ENCODE results near the gene EXD3. TPM values are rescaled to one million over a fixed set of nuclear protein-coding genes. Genes with fewer than 3 reads are reported as not detected.

Gene EXD3
- total and polyA plus RNA-seq, 5 donors from 2014 or later = 4.7 to 27.3 (median 5.8) TPM

DNA sequence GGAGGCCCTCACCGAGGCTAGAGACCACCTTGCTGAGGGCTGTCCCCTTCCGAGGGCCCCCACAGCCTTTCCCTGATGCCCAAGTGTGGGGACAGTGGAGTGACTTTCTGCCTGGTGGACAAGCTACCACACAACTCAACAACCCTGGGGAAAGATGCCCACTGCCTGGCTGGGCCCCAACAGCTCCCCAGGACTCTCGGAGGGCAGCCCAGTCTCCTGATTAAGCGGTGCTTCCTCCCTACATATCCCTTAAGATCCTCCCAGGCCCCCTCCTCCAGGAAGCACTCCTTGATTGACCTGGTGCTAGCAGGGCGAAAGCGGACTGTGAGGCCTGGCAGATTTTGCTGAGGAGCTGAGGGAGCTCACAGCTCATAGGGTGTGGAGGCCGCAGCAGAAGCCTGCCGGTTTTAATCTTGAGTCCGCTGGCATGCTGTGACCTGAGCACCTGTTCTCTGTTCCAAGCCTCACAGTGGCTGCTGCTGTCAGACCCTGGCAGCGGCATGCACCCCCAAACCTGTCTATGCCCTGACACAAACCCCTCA is 34.0 kb upstream of the EXD3 start:
- H3K4me3 Mint-ChIP-seq = peak overlapping the region; percentile 48 to 84 (median 67)
- Histone ChIP-seq H3K4me1 (ENCODE audit: control insufficient read depth, insufficient read depth, low read length, poor library complexity, severe bottlenecking) (peaks cover 87% of the 10 kb centered on the region), H3K36me3 (ENCODE audit: control insufficient read depth, insufficient read depth, low read length) (no peaks in the 10 kb centered on the region), H3K9me3 (ENCODE audit: control insufficient read depth in 2 of 2, low read length in 2 of 2) (no peaks in the 10 kb centered on the region), H3K4me3 (ENCODE audit: low read depth, low read length) (no peak overlapping the region), H3K27me3 (ENCODE audit: control insufficient read depth, insufficient read depth, low read length) (no peaks in the 10 kb centered on the region), H3K27ac (ENCODE audit: insufficient read depth, low read length, poor library complexity, severe bottlenecking) (no peak overlapping the region)
- H3K4me1 Mint-ChIP-seq = peaks cover 0 to 58% (median 3%) of the 10 kb centered on the region in 4 donors
- H3K9me3 Mint-ChIP-seq = peaks cover 0 to 1% (median 0%) of the 10 kb centered on the region in 7 donors
- peak overlapping the region in 2 of 3 donors; percentile 20 to 59 for H3K27ac Mint-ChIP-seq
- H3K36me3 Mint-ChIP-seq = no peaks in the 10 kb centered on the region
- DNase-seq = no peak
- no peaks in the 10 kb centered on the region for H3K27me3 Mint-ChIP-seq
- ATAC-seq (ENCODE audit: low read depth in 2 of 2) = no peak

DNA sequence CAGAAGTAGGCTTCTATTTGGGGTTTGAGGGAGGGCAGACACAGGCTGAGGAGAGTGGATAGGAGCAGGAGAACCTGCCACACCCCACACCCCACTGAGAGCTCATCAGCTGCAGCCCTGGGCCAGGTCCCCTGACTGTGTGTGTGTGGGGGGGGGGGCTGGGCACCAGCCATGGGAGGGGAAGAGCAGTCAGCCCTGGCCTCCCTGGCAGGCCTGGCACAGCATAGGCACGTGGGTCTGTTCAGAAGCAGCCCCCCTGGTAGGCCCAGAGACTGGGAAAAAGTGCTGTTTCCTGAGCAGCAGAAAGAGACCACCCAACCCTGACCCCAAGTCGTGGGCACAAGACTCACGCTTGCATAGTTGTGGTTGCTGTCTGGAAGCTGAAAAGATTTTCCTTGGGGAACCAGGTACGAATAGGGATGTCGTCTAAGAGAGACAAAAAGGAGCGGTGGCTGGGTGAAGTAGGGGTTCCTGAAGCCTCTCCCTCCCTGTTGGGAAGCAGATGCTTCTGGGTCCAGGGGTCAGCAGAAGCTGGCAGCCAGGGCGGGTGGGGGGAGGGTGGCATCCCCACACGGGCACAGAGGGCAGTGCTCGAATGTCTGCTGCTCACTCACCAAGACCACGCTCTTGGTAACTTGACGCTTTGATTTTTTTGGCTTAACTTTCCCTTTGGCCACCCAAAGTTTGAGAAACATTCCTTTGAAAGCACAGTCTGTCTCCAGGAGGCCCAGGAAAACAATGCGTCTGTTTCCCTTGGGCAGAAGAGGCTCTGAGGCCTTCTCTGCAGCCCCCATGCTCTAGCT is 33.3 kb upstream of the EXD3 start:
- ATAC-seq (ENCODE audit: low read depth in 2 of 2) (no peak), DNase-seq (no peak)
- Mint-ChIP-seq H3K27ac (peak overlapping the region in 1 of 3 donors; percentile 69), H3K4me3 (peak overlapping the region; percentile 48 to 84 (median 74)), H3K27me3 (no peaks in the 10 kb centered on the region), H3K9me3 (no peaks in the 10 kb centered on the region), H3K4me1 (peaks cover 0 to 59% (median 2%) of the 10 kb centered on the region in 4 donors), H3K36me3 (no peaks in the 10 kb centered on the region)
- Histone ChIP-seq H3K27ac (ENCODE audit: insufficient read depth, low read length, poor library complexity, severe bottlenecking) (no peak overlapping the region), H3K27me3 (ENCODE audit: control insufficient read depth, insufficient read depth, low read length) (no peaks in the 10 kb centered on the region), H3K9me3 (ENCODE audit: control insufficient read depth in 2 of 2, low read length in 2 of 2) (no peaks in the 10 kb centered on the region), H3K4me1 (ENCODE audit: control insufficient read depth, insufficient read depth, low read length, poor library complexity, severe bottlenecking) (peaks cover 86% of the 10 kb centered on the region), H3K4me3 (ENCODE audit: low read depth, low read length) (no peak overlapping the region), H3K36me3 (ENCODE audit: control insufficient read depth, insufficient read depth, low read length) (no peaks in the 10 kb centered on the region)

DNA sequence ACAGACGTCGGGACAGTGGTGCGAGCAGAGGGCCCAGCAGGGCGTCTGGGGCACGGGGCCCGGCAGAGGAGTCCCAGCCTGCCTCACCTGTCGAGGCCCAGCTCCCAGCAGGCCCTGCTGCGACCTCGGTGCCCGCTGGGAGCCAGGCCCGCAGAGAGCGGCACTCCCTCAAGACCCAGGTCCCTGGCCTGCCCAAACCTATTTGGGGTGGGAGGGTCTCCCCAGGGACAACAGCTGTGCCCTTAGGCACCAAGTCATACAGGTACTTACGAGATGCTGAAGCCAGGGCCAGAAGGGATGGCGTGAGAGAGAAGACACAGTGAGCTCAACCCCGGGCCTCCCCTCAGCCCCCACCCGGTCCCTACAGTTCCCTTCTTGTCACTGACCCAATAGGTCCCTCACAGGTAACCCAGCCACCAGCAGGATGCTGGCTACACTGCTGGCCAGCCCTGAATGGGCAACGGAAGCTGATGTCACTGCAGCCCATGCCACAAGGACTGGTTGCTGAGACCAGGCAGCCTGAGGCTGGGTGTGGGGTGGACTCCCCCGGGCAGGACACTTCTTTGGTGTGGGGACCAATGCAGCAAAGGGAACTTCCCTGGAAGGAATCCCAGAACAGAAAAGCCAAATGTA is 32.5 kb upstream of the EXD3 start:
- H3K4me3 Mint-ChIP-seq = peak overlapping the region; percentile 21 to 84 (median 46)
- H3K9me3 Mint-ChIP-seq = no peaks in the 10 kb centered on the region
- Histone ChIP-seq H3K4me3 (ENCODE audit: low read depth, low read length) (no peak overlapping the region), H3K36me3 (ENCODE audit: control insufficient read depth, insufficient read depth, low read length) (no peaks in the 10 kb centered on the region), H3K27ac (ENCODE audit: insufficient read depth, low read length, poor library complexity, severe bottlenecking) (no peak overlapping the region), H3K4me1 (ENCODE audit: control insufficient read depth, insufficient read depth, low read length, poor library complexity, severe bottlenecking) (peaks cover 84% of the 10 kb centered on the region), H3K9me3 (ENCODE audit: control insufficient read depth in 2 of 2, low read length in 2 of 2) (no peaks in the 10 kb centered on the region), H3K27me3 (ENCODE audit: control insufficient read depth, insufficient read depth, low read length) (no peaks in the 10 kb centered on the region)
- no peaks in the 10 kb centered on the region for H3K27me3 Mint-ChIP-seq
- peaks cover 0 to 54% (median 2%) of the 10 kb centered on the region in 4 donors for H3K4me1 Mint-ChIP-seq
- no peaks in the 10 kb centered on the region for H3K36me3 Mint-ChIP-seq
- DNase-seq = no peak
- H3K27ac Mint-ChIP-seq = peak overlapping the region in 1 of 3 donors; percentile 69
- no peak for ATAC-seq (ENCODE audit: low read depth in 2 of 2)

DNA sequence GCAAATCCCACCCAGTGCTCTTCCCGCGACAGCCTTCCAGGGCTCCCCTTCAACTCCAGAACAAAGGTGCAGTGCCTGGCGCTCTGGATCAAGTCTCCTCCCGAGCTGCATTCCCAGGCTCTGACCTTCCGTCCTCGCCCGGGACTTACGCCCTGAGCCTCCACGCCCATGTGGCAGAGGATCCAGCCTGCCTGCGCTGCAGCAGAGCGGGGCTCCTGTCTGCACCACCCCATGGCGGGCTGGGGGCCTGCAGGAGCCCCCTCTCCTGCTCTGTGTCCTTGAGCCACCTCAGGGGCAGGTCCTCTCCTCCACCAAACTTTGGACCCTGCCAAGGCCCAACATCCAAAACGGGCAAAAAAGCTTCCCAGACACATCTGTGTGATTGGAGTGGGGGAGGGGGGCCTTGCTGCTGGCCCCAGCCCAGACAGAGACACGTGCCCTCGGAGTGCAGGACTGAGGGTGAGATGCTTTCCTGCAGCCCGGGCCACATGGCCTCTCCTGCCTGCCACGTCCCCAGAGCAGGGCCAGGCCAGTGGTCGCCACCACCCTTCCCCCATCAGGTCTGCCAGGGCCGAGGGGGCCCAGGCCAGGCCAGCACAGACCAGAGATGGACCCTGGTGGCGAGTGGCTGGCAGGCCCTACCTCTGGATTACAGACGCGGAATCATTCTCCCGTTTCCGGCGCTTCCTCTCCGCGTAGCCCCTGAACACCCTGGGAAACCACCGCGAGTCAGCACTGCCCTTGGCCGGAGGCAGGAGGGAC is 31.8 kb upstream of the EXD3 start:
- Histone ChIP-seq H3K4me3 (ENCODE audit: low read depth, low read length) (no peak overlapping the region), H3K4me1 (ENCODE audit: control insufficient read depth, insufficient read depth, low read length, poor library complexity, severe bottlenecking) (peaks cover 80% of the 10 kb centered on the region), H3K36me3 (ENCODE audit: control insufficient read depth, insufficient read depth, low read length) (no peaks in the 10 kb centered on the region), H3K27ac (ENCODE audit: insufficient read depth, low read length, poor library complexity, severe bottlenecking) (peak overlapping the region; percentile 55), H3K9me3 (ENCODE audit: control insufficient read depth in 2 of 2, low read length in 2 of 2) (no peaks in the 10 kb centered on the region), H3K27me3 (ENCODE audit: control insufficient read depth, insufficient read depth, low read length) (no peaks in the 10 kb centered on the region)
- ATAC-seq (ENCODE audit: low read depth in 2 of 2) (no peak), DNase-seq (no peak)
- Mint-ChIP-seq H3K27ac (no peak overlapping the region), H3K4me3 (peak overlapping the region; percentile 32 to 84 (median 48)), H3K27me3 (no peaks in the 10 kb centered on the region), H3K4me1 (peaks cover 0 to 51% (median 1%) of the 10 kb centered on the region in 4 donors), H3K9me3 (no peaks in the 10 kb centered on the region), H3K36me3 (no peaks in the 10 kb centered on the region)

DNA sequence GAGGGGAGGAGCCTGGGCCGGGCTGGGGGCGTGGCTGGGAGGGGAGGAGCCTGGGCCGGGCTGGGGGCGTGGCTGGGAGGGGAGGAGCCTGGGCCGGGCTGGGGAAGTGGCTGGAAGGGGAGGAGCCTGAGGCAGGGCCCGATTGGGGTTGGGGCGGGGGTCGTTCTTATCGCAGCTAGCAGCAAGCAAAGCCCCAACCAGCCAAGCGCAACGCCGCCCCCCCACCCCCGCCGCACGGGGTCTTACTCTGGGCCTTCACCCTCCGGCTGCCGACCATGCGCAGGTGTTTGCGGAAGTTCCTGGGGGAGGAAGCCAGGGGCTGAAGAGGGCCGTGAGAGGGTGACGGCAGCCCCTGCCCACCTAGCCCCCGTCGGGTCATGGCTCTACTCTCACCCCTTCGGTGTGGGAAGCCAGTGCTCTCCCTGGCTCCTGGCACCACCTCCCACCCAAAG is 31.2 kb upstream of the EXD3 start:
- Mint-ChIP-seq H3K27me3 (no peaks in the 10 kb centered on the region), H3K9me3 (no peaks in the 10 kb centered on the region), H3K4me3 (peak overlapping the region in 3 of 4 donors; percentile 36 to 84 (median 60)), H3K27ac (no peak overlapping the region), H3K36me3 (no peaks in the 10 kb centered on the region), H3K4me1 (peaks cover 0 to 51% (median under 1%) of the 10 kb centered on the region in 4 donors)
- Histone ChIP-seq H3K9me3 (ENCODE audit: control insufficient read depth in 2 of 2, low read length in 2 of 2) (no peaks in the 10 kb centered on the region), H3K4me3 (ENCODE audit: low read depth, low read length) (no peak overlapping the region), H3K27me3 (ENCODE audit: control insufficient read depth, insufficient read depth, low read length) (no peaks in the 10 kb centered on the region), H3K4me1 (ENCODE audit: control insufficient read depth, insufficient read depth, low read length, poor library complexity, severe bottlenecking) (peaks cover 75% of the 10 kb centered on the region), H3K27ac (ENCODE audit: insufficient read depth, low read length, poor library complexity, severe bottlenecking) (peak overlapping the region; percentile 55), H3K36me3 (ENCODE audit: control insufficient read depth, insufficient read depth, low read length) (no peaks in the 10 kb centered on the region)
- ATAC-seq (ENCODE audit: low read depth in 2 of 2) (peak; percentile 2 to 20), DNase-seq (peak; percentile 41 to 55 (median 44))

DNA sequence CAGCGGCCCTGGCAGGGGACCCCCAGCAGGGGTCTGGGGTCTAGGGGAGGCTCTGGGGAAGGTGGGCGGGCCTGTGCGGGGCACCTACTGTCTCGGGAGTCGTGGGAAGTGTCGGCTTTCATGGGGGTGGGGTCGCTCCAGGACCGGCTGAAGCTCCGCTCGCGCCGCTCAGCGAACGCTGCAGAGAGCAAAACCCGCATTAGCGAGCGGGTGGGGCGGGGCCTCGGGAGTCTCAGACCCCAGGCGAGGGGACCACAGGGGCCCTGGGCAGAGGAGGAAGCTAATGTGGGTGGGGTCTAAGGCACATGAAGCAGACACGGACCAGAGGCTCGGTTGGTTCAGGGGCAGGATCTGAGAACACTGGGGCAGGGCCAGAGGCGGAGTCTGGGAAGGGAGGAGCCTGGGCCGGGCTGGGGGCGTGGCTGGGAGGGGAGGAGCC is 30.7 kb upstream of the EXD3 start:
- H3K27me3 ChIP-seq (ENCODE audit: control insufficient read depth, insufficient read depth, low read length) = no peaks in the 10 kb centered on the region
- Mint-ChIP-seq H3K36me3 (no peaks in the 10 kb centered on the region), H3K9me3 (no peaks in the 10 kb centered on the region), H3K4me3 (peak overlapping the region; percentile 28 to 78 (median 69)), H3K27me3 (no peaks in the 10 kb centered on the region), H3K4me1 (peaks cover 0 to 55% (median 3%) of the 10 kb centered on the region in 4 donors), H3K27ac (no peak overlapping the region)
- H3K36me3 ChIP-seq (ENCODE audit: control insufficient read depth, insufficient read depth, low read length) = no peaks in the 10 kb centered on the region
- peak overlapping the region; percentile 23 for H3K27ac ChIP-seq (ENCODE audit: insufficient read depth, low read length, poor library complexity, severe bottlenecking)
- no peak overlapping the region for H3K4me3 ChIP-seq (ENCODE audit: low read depth, low read length)
- DNase-seq (peak; percentile 55 to 75 (median 59)), ATAC-seq (ENCODE audit: low read depth in 2 of 2) (peak; percentile 58 to 62)
- peaks cover 74% of the 10 kb centered on the region for H3K4me1 ChIP-seq (ENCODE audit: control insufficient read depth, insufficient read depth, low read length, poor library complexity, severe bottlenecking)
- H3K9me3 ChIP-seq (ENCODE audit: control insufficient read depth in 2 of 2, low read length in 2 of 2) = no peaks in the 10 kb centered on the region

Data from CD4-positive, CD25-positive, alpha-beta regulatory T cell (primary cell).